ENCODE data around the gene MTFMT. TPM values are rescaled to one million over a fixed set of nuclear protein-coding genes. Genes with fewer than 3 reads are reported as not detected.

The MTFMT gene
- total and polyA plus RNA-seq, 2 of the 4 experiments (the other 2 are of a cell fraction) = 8.9 to 21.3 TPM

GRCh38 chr15:64985366-64986033 lies 43.9 kb downstream of the MTFMT start (continued):
- no peak for TF ChIP-seq CTCF (conservative IDR thresholded peaks at IDR 0.05; ENCODE audit: low read depth, low read length)

GRCh38 chr15:64982472-64982871 lies 47.0 kb downstream of the MTFMT start:
- no peak overlapping the region for H3K18ac ChIP-seq (ENCODE audit: low read depth, low read length)
- intact Hi-C loops (cut with micrococcal nuclease) = no loop called here
- H3K23ac ChIP-seq (ENCODE audit: low read depth, low read length) = no peak overlapping the region
- no peak overlapping the region for H4K5ac ChIP-seq (ENCODE audit: low read depth, low read length)
- no peak overlapping the region for H2AK9ac ChIP-seq (replicated peaks; ENCODE audit: low read depth, low read length, poor library complexity)
- no peak for TF ChIP-seq CTCF (conservative IDR thresholded peaks at IDR 0.05; ENCODE audit: low read depth, low read length)
- no peak for TF ChIP-seq MAZ (IDR thresholded peaks at IDR 0.05; ENCODE audit: borderline replicate concordance, low read depth, low read length)
- no peak overlapping the region for H2BK20ac ChIP-seq (ENCODE audit: low read depth, low read length)
- H3K9me3 ChIP-seq (ENCODE audit: control insufficient read depth, insufficient read depth, low read length) = no peaks in the 10 kb centered on the region
- peak; percentile 6; the same call in 1 of the 2 replicates for ATAC-seq (ENCODE audit: low read depth)
- H4K91ac ChIP-seq (ENCODE audit: insufficient read depth, low read depth, low read length) = no peak overlapping the region
- no TSS peak for BruUV-seq (replicated peaks)
- H2BK5ac ChIP-seq (ENCODE audit: low read depth, low read length, poor library complexity, severe bottlenecking) = no peak overlapping the region
- no peak overlapping the region for H3K56ac ChIP-seq (ENCODE audit: extremely low read depth, insufficient read depth, low read length)
- no CpG with 5 or more reads among the region's 1 CpG for WGBS, 2 experiments (ENCODE audit: extremely low coverage in 2 of 2, insufficient read length in 1 of 2)
- H2AFZ ChIP-seq (replicated peaks; ENCODE audit: low read length, poor library complexity) = no peak overlapping the region
- peaks cover 16% of the 10 kb centered on the region for H3K36me3 ChIP-seq (ENCODE audit: control insufficient read depth, insufficient read depth, low read length)
- H3K9ac ChIP-seq (ENCODE audit: low read depth, low read length) = no peak overlapping the region
- peaks cover 3% of the 10 kb centered on the region; the same call in 1 of the 2 replicates for H4K20me1 ChIP-seq (ENCODE audit: insufficient read depth, low read length)
- H3K27me3 ChIP-seq (ENCODE audit: control insufficient read depth, insufficient read depth, low read length) = no peaks in the 10 kb centered on the region
- no peak overlapping the region for H2BK15ac ChIP-seq (ENCODE audit: low read depth, low read length)
- peaks cover 13 to 43% of the 10 kb centered on the region in 2 experiments for H3K79me1 ChIP-seq (ENCODE audit: low read depth in 1 of 2, low read length in 2 of 2)
- dilution Hi-C loops (cut with HindIII; ENCODE audit: low sequenced_read_pairs, unreplicated experiment) = no loop called here
- H2BK120ac ChIP-seq (ENCODE audit: low read depth, low read length) = no peak overlapping the region
- ChIA-PET POLR2A (ENCODE audit: unreplicated experiment) (no interaction called here), CTCF (no interaction called here)
- no peak overlapping the region for H2AK5ac ChIP-seq (ENCODE audit: low read depth, low read length)
- peak; percentile 49 for DNase-seq
- H3K14ac ChIP-seq (replicated peaks; ENCODE audit: low read depth, low read length) = no peak overlapping the region
- H3K4me2 ChIP-seq (ENCODE audit: low read depth, low read length) = no peak overlapping the region
- H4K8ac ChIP-seq (ENCODE audit: low read depth in 2 of 2, low read length in 2 of 2) = no peak overlapping the region
- no peak overlapping the region for H3K4me3 ChIP-seq (ENCODE audit: insufficient read depth, low read depth, low read length)
- in situ Hi-C loops (cut with MboI; ENCODE audit: low sequenced_read_pairs) = no loop called here
- H3K4ac ChIP-seq (ENCODE audit: low read depth, low read length) = no peak overlapping the region
- no peak overlapping the region for H3K27ac ChIP-seq (ENCODE audit: insufficient read depth, low read length)
- H3K9me1 ChIP-seq (ENCODE audit: insufficient read depth, low read length) = peaks cover 11% of the 10 kb centered on the region
- H3K4me1 ChIP-seq (ENCODE audit: control insufficient read depth, insufficient read depth, low read length) = peaks cover 9% of the 10 kb centered on the region

All from IMR-90 (cell line).